GM18873 (cell line): Measurements from ENCODE around the gene SPTB.

Source experiments
- ATAC-seq: cut with Tn5 transposase; IDR thresholded peaks from one replicate; pipeline ENCODE4 v1.9.1; 2021; ENCODE audit warnings: mild to moderate bottlenecking, moderate library complexity, moderate number of reproducible peaks; ENCODE audit not compliant: unreplicated experiment, low FRiP score

Gene SPTB

GRCh38 chr14:64769096-64770020 is 110.3 kb downstream of the SPTB start:
- ATAC-seq, result no peak

DNA sequence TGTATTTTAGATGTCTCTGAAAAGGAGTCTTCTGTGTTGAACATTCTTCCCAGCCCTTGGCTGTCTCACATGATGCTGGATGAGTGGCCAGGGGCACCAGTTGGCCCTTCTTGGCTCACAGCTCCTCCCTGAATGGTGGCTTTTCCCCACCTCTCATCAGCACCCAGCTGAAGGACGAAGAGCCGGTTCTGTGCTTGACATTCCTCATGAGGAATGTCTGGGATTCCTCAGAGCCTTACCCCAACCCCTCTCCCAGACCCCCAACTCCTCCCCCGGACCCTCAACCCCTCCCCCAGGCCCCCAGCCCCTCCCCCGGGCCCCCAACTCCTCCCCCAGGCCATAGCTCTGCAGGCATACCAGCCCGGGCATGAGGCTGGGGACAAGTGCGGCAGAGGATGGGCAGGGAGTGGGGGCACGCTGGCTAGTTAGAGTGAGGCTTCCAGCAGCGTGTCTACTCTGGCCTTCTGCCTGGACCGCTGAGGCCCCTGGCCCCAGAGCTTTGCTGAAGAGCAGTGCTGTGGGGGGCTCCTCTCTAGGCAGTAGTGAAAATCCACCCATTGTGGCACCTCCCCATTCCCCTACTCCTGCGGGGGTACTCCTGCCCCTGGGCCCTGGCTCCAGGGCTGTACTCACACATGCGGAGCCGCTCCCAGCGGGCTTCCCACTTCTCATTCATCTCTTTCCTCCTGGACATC is 111.2 kb downstream of the SPTB start:
- ATAC-seq, result no peak

- ATAC-seq, result no peak
Observed at GRCh38 chr14:64767215-64767964, 112.3 kb downstream of the SPTB start.

DNA sequence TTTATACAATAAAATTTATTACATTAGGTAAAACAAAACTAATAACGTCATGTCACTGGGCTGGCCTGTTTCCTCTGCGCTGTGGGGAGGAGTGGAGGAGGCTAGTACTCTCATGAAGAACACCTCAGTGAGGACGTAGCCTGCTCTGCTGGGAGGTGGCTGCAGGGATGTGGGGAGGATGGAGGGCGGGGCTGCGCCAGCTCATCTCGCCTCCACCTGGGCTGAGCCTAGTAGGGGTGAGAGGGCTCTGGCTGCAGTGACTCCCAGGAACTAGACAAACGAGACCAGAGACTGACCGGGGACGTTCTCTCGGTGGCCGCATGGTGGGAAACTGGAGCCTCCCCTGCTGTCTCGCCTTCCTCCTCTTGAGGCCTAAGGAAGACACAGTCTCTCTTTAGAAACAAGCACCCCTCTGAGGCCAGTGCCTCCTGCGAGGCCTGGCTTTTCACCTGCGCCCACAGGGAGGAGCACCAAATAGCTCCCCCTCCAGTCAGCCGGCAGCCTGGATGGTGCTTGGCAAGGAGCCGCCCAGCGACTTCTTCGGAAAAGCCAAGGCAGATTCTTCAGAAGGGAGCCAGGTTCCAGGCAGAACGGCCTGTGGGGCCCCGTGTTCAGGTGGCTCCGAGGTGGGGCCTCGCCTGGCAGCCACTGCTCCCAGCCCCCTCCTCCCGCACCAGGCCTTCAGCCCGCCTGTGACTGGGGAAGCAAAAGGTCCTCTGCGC is 113.1 kb downstream of the SPTB start:
- ATAC-seq, result no peak

DNA sequence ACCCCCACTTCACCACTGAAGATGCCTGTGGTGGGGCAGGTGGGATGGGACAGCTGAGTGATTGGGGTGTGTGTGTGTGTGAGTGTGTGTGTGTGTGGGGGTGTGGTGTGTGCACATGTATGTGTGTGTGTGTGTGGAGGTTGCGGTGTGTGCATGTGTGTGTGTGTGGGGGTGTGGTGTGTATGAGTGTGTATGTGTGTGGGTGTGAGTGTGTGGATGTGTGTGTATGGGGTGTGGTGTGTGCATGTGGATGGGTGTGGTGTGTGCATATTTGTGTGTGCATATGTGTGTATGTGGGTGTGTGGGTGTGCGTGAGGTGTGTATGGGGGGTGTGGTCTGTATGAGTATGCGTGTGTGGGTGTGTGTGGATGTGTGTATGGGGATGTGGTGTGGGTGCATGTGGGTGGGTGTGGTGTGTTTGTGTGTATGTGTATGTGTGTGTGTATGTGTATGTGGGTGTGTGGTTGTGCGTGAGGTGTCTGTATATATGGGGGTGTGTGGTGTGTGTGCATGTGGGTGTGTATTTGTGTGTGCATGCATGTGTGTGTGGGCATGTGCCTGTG is 113.9 kb downstream of the SPTB start:
- no peak for ATAC-seq

DNA sequence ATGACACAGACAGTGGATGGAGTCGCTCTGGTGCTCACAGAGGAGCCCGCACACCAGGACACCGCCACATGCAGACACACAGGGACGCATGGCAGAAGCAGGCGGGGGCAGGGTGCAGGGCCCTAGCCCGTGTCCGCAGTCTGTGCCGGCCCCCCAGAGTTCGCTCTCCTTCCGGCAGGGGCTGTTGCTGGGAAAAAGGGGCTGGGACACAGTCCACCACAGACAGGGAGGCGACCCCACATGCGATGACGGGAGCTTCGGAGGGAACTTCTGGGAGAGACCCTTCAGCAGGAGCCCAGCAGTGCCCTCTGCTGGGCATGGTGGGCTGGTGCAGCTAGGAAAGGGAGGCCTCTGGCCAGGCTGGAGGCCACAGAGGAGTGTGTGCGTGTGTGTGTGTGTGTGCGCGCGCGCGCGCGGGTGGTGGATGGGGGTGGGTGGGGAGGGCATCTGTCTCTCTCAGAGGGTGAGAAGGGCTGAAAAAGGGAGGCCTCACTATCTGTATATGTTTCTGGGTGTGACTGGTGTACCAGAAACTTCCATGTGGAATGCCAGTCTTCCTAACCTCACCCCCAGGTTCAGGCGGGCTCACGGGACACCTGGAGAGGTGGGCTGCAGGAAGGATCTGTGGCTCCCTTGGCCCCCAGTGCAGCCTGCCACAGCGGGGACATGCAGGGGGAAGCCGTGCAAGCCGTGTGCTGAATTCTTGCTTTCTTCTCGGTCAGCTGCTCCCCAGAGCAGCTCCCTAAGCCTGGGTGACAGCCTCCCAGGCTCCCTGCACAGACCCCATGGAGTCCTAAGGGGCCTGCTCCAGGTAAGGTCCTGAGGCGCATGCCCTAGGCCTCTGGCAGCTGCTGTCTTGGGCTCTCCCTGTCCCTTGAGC is 114.8 kb downstream of the SPTB start:
- ATAC-seq, result no peak

GRCh38 chr14:64763801-64764621 is 115.7 kb downstream of the SPTB start:
- no peak for ATAC-seq

DNA sequence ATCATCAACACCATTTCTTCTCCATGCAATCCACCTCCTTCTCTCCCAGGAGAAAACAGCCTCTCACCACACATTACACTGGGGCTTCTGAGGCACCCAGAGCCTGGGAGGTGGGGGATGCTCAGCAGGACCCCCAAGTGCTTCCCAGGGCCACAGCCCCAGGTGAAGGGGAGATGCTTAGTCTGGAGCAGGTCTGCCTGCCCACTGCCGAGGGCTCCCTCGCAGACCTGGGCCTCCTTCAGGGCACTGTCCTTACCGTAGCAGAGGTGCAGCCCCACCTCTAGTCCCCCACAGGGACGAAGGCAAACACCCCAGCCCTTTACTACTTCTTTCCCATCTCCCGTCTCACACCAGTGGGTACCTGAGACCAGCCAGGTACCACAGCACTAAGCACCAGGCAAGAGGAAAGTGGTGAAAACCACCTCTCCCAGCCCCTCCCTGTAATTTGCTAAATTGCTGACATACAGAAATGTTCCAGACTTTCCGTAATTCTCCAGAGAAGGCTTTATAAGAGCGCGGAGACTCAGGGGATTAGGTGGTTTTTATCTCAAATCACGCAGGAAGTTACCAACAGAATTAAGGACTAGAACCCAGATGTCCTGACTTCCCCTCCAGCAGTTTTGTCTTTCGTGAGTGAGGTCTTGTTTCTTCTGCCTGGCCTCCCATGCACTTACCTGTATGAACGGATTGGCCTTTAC is 116.5 kb downstream of the SPTB start:
- no peak for ATAC-seq

DNA sequence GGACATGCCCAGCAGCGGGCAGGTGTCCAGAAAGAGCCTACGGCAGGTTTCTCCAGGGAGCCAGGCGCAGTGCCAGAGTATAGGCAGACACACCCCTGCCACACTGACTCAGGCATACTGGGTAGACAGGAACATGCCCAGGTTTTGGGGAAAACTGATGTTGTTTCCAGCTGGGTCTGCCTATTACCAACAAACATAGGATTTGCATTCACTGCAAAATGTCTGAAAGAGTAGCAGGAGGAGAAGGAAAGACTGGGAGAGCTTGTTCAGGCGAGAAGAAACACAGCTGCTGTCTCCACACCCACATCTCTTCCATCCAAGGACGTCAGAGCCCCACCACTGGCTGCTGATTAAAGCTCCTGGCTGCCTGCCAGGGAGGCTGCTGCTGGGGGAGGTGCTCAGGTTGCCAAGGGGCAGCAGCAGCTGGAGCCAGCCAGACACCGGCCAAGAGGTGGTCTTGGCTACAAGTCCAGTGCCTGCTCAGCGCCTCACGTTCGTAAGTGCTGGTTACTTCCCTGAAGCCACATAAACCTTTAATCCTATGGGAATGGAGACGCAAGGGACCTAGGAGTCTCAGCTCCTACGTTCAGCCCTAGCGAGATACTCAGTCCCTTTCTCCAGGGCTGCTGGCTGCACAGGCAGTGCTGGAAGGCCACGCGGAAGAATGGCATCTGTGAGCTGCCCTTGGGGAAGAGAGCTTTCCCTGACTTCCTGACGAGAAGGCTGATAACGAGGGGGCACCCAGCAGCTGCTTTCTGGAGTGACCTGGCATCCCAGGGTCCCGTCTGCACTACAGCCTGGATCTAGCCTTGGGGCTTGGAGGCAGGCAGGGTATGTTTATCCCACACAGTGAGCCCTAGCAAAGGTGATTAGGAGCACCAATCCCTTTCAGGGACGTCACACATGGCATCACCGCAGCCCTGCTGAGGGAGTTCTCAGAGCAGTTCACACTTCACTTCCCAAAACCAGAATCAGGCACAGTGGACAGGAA is 117.4 kb downstream of the SPTB start:
- no peak for ATAC-seq

GRCh38 chr14:64761441-64762043 is 118.2 kb downstream of the SPTB start:
- ATAC-seq, result no peak

- ATAC-seq, result no peak
Observed at GRCh38 chr14:64760916-64761315, 118.8 kb downstream of the SPTB start.

DNA sequence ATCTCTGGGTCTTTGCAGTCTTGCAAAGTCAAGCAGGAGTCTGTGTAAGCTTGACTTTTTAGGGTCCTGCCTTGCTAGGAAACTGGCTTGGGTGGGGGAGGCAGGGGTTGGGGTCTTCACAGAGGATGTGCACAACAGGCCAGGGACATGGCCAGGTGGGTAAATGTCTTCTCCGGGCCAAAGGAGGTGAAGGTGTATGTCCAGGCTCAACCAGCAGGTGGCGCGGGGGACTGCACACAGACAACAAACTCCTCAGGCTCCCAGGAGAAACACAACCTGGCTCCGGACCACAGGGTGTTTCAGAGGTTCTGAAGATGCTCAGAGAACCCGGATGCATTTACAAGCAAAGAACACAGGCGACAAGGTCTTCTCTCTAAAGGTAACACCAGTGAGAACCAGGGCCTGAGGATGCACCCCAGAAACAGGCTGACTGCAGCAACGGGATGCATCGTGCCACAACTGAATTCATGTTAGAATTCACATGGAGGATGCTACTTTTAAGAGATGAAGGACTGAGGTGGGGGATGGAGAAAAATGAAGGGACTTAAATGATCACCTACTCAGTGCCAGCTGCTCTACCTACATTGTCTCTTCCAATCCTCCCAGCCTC is 119.5 kb downstream of the SPTB start:
- ATAC-seq, result no peak

- no peak for ATAC-seq
Observed at GRCh38 chr14:64759555-64759938, 120.2 kb downstream of the SPTB start.

DNA sequence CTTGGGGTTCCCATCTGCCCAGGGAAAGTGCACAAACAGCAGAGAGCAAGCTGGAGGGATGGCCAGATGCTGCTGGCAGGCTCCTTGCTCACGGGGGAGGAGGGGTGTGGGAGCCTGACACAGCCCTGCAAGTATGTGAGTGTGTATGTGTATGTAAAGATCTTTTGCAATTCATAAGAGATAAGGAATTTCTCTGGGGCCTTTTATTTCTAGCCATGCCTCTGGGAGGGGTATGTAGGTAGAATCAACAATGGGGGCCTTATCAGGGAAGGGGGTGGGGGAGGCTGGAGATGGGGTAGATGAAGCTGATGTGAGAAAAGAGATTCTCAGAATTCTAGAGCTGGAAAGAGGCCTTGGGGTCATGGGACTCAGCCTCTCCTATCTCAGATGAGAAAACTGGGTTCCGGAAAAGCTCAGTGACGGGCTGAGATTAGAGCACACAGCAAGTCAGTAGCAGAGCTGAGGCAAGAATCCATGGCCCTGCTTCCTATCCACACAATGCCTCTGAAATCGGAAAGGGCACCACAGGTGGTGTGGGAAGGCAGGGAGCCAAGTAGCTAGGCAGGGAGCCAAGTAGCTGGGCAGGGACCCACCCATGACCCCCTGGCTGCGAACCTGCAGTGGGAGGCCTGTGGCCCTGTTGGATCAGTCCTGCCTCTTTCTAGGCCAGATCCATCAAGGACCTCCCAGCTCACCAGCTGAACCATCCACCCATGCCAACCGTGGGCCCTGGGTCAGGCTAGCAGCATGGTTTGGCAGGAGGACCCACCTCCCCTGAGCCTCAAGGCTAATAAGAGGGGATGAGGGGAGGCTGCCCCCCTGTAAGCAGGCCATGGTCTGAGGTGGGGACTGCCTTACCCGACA is 120.8 kb downstream of the SPTB start:
- ATAC-seq, result no peak

DNA sequence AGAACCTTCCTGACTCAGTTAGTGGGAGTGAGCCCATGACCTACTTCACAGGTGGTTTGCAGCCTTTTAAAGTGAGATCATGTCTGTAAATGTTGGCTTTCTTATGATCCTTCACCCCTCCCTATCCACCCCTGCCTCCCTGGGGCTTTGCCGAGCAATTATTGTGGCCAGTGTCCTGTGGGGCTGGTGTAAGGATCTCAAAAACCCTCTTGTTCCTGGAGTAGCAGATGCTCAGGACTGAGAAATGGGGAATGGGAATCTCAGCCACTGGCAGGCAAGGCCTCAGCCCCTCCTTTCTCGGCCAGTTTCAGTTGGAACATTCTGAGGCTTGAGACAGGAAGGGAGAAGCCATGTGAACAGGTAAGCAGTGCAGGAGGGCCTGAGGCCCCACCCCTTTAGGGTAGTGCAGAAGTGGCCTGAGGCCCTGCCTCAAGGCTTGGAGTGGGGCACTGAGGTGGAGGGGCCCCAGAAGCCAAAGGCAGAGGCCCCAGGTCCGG is 121.6 kb downstream of the SPTB start:
- ATAC-seq, result no peak
